GM19240 (cell line): ENCODE measurements around the gene SOBP.
A peak's percentile ranks its signal among the peaks of the same experiment; 100 is the strongest.

ENCODE experiments used
- DNase-seq: peaks from one replicate; pipeline ENCODE4 v3.0.0; 2011; ENCODE audit warnings: low spot score; ENCODE audit not compliant: insufficient read length

The SOBP gene

DNA sequence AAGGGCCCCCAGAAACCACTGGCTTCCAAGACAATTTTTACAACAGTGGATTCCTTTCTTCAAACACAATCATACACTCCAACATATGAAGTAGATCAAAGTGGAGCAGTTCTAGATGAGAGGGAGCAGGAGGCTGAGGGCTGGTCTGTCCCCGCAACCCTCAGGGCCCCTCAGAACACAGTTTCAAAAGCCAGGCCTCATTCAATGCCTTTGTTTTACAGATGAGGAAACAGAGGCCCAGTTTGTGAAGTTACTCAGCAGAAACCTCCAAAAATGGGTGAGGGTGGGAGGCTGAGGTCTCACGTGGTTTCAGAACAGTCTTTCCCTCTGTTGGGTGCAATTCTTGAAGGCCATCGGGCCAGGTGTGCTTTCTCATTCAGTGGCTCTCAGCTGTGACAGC lies 199.3 kb downstream of the SOBP start:
- no peak for DNase-seq

DNA sequence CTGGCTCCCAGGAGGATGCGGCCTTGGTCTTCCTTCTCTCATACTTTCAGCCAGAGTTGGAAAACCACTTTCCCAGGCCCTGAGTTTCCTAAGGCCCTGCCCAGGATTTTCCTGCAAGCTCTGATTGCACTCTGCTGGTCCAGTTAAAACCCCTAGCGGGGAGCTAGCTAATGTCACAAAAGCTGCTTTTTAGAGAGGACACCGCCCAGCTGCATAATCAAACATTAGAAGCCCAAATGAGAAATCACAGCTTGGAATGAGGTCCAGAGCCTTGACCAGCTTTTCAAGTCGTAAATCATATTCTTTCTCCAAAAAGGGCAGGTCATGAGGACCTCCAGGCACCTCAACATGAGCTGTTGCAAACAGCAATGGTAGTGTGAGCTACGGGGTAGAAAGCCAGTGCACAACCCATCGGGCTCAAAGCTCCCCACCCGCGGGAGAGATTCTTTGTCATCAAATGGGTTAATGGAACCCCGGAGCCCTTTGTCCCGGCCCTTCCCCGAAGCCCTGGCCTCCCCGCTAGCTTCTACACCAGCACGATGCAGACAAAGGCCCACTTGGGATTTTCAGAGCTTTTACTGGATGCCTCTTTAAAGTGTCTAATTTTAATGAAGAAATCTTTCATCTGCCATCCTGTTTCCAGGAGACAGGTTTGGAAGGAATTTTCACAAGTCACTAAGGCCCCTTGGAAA lies 200.2 kb downstream of the SOBP start:
- DNase-seq = no peak

DNA sequence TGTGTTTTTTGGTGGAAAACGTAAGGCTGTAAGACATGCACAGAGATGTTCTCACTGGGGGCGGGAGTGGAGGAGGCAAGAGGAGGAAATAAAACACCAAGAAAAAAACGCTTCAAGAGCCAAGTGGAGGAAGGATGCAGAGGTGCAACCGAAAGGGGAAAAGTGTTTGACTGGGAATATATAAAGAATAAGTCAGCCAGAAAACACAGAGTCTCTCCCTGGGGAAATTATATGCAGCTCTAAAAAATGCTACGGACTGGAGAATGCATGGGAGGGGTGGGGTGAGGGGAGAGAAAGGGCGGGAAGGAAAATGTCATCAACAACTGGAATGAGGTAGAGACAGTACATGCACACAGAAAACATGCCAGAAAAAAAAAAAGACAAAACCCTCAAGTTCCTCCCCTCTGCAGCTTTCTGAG lies 200.7 kb downstream of the SOBP start:
- no peak for DNase-seq

DNA sequence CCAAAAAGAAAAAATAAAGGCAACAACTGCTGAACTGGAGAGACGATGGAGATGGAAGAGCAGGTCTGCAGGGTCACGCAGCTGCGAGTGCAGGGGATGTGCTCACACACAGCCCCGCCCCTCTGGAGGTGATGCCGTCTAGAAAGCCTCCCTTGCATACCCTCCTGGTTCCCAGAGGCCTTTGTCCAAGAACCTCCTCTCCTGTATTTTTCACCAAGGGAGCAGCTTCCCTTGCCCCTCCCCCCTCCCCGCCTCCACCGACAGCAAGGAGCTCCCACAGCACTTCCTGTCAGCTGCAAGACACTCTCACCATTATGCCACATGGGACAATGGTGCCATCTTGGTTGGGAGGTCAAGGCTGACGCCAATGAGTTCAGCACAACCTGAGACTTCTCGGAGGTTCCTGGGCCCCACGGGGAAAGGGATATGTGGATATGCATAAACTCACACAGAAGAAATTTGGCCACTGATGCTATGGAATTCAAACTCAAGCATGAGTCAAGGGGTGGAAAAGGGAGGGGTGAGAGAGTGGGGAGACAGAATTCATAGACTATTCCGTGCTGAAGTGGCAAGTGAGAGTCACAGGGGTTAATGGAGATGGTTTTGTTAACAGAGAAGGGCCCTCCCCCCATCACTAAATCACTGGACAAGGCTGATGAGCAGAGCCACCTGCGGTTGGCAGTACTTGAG lies 201.3 kb downstream of the SOBP start:
- DNase-seq = no peak

DNA sequence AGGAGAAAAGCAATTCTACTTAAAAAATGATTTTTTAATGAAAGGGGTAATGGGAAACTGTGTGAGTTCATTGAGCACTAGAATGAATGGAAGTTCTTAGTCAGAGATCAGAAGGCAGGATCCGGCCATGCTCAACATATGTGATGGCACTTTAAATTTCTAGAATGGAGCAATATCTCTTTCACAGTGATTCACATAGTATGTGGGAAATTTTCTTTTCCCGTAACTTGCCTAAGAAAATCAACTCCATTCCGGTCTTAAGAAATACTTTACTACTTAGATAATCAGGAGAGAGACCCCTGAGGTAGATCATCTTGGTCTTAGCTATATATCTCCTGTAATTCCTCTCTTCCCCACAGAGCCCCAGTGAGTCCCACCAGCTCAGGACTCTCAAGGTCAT lies 202.4 kb downstream of the SOBP start:
- no peak for DNase-seq

DNA sequence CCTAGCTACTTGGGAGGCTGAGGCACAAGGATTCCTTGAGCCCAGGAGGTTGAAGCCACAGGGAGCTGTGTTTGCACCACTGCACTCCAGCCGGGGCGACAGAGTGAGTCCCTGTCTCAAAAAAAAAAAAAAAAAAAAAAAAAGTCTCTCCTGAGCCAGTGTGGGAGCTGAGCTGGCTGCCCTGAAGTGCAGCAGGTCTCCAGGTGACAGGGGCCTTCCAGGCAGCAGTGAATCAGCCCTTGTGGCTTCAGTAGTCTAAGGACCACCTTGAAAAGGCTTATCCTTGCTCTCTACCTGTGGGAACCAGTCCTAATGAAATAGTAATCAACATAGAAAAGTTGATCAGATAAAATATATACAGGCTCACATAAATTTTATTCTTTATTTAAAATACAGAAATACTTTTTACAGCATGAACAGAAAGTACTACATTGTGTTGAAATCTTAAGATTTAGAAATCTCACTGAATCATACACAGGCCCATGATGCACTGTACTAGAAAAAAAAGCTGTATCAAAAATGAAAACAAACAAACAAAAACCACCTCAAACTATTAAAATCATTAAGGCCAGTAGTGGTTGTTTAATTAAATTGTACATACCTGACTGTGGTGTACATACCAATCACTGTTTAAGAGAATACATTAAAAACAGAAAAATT lies 205.3 kb downstream of the SOBP start:
- no peak for DNase-seq

DNA sequence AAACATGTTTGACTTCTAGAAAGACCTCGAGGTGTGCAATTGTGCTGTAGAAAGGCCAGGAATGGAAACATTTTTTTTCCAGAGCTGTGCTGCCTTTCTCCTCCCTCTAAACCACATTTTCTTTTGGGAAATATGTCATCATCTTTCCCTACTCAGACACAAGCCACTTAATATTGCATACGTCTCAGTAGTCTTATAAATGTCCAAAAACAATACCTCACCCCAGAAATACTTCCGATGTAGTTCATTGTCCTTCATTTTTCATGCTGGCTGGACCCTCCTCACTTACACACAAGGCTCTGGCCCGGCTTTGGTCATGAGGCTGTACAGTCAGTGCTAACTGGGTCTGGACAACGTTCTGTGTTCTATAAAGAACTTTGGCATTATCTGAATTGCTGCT lies 207.8 kb downstream of the SOBP start:
- no peak for DNase-seq

DNA sequence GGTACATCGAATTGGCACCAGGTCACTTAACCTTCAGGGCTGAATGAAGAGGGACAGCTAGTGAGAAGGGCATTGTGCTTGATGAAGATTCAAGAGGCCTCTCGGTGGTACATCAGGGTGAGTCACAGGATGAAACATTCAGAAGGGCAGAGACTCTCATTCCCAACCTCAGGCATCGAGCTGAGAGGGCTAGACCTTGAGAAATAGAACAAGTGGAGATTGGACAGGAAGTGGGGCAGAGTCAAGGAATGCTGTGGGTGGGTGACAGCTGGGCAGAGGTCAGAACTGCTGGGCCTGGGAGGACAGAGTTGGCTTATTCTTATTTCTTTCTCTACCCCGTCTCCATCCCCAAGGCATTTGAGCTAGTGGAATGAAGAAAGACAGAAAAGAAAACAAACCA lies 208.2 kb downstream of the SOBP start:
- no peak for DNase-seq

DNA sequence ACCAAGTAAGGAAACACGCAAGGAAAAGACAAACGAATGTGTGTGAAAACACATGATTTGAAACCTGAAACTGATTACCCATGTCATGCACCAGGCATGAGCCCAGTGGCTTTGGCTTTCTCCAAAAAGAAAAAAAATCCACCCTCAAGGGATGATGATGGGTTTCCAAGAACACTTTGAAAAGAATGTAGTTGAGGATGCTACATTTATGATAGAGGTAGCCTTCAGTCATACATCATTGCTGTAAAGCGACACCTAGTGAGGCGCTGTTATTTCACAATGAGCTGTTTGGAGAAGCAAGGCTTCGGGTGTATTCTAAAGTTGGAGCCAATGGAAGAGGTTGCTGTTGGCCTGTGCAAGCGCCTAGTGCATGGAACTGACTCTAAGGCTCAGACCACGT lies 209.3 kb downstream of the SOBP start:
- DNase-seq = no peak

DNA sequence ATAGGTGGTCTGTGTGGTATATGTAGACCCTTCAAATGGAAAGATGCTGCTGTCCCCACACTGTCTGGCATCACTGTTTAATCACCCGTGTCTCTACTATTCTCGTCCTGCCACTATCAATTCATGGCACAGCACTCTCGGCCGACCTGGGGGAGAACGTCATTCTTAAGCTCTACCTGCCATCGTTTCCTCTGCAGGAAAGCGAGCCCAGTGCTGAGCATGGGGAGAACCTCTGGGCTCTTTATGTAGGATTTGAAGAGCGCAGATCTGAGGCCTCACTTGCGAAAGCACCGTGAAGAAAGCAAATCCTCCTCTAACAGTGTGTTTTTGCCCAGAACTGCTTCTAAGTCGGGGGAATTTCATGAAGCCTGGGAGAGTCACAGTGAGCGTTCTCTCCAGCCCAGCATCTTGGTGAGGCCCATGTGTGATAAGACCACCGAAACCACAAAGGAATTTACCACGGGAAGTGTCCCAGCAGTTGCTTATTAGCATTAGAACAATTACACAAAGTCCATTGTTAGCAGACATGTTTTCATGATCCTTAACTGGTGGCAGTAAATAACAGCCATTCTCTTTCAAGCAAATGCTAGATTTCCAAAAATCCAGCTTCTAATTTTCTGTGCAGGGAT lies 209.9 kb downstream of the SOBP start:
- DNase-seq = no peak

DNA sequence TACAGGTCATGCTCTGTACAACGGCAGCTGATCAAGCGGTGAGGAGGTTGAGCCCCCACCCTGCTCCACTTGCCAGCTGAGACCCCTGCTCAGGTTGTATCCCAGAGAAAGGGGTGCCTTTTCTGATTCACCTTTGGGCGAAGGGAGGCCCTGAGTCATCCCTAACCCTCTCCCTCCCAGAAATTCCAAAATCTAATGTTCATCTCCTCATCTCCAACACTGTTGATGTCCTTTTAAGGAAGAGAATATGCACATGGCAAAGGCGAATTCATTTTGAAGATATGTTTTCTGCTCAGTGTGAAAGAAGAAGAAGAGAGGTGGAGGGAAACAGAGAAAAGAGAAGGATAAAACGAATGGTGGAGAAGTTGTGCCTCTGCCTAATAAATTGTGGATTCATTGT lies 213.7 kb downstream of the SOBP start:
- no peak for DNase-seq

DNA sequence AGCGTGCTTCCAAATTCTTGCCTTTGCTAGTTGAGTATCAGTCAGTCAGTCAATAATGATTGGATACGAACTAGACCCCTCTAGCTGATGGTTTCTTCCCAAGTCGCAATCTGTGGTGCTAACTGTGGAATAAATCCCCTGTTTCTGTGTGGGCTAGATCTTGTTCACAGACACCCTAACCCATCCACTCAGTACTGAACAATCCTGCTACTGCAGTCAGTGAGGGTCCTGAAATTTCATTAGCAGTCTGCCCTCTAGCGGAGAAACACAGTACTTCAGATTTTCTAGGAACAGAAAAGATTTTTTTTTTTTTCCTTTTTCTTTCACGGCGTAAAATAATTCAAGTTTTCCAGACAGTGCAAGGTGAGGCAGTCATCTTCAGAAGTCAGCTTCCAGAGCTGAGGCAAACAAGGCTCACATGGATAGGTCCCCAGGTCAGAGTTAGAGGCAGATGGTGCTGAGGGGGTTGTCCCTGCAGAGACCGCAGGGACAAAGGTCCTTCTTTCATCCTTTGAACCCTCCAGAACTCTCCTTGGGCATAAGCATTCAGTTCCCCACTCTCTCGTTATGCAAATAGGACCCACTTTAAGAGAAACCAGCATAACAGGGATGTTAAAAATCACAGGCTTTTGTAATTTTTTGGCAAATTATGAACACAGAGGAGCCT lies 214.6 kb downstream of the SOBP start:
- peak; percentile 15 for DNase-seq

DNA sequence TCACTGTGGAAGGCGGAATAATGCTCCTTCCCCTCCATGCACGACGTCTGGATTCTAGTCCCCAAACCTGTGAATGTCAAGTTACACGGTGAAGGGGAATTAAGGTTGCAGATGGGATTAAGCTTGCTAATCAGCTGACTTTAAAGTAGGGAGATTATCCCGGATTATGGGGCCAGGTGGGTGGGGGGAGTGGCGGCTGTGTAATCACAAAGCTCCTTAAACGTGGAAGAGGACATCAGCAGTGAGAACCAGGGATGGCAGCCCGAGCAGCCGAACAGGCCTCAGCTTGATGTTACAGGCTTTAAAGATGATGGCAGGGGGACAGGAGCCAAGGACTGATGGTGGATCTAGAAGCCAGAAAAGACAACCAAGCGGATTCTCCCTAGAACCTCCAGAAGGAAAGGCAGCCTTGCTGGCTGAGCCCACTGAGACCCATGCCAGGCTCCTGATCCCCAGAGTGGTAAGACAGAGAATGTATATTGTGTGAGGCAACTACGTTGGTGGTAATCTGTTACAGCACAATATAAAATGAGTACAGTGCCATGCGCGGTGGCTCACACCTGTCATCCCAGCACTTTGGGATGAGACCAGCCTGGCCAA lies 216.7 kb downstream of the SOBP start:
- DNase-seq = no peak

DNA sequence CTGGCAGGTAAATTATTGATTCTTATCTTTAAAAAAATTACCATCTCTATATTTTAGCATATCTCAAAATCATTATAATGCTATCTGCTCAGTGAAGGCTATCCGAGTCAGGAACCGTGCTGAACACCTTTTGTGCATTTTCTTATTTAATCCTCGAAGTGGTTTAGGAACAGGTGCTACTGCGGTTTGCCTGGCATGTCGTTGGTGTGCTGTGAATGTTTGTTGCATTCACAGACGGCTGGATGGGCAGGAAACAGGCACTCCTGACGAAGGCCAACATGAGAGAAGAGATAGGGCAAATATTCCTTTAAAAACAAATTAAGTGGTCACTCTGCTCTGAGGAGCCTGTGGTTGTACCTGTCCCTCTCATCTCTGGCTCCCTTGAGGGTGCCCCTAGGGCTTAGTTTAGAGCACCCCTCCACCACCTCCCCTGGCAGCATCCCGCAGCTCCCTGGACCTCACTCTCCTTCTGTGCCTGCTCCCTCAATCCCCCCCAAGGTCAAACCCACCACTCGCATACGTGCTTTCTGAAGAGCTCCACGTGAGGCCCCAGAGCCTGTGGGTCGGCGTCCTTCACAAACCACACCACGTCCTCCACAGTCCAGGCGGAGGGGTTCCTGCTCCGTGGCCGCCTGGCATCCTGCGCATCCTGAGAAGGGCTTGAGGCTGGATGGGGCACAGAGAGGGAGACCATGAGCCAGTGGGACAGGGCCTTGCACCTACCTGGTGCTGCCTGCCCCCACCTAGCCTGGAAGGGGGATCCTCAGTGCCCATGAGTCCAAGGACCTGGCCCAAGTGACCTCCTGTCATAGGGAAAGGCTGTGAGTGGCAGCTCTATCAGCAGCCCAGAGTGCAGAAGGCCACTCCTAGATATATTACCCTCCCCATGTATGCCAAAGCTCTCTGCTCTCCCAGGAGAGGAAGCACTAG lies 217.7 kb downstream of the SOBP start:
- no peak for DNase-seq

DNA sequence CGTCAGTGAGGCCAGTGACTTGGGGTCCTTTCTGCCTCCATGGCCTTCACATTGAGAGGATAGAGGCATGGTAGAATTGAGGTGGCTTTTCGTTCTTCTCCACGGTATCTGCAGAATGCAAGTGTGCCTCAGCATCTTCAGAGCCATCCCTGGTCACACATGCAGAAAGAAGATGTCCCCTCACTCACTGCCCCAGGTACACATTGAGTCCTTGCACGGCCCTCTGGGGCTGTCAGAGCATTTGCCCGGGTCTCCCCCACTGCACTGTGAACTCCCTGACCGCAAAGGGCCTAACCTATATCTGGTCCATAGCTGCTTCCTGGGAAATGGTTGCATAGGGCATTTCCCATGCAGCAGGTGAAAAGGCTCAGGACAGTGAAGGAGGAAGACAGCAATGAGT lies 218.5 kb downstream of the SOBP start:
- DNase-seq = no peak

DNA sequence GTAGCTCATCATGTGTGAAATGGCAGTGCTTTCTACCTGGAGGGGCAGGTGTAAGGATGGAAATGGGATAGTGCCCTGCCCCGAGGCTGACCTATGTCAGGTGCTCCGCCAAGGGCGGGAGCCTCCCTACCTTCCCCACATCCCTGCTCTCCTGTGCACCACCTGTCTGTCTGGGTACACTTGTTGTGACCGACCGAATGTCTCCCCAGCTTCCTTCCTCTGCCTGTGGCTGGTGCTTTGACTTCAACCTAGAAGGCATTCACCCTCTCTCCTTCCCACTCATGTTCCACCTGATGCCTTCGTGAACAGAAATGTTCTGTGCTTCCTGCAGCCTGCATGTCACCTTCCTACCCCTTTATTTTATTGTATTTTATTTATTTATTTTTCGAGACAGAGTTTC lies 219.4 kb downstream of the SOBP start:
- DNase-seq = no peak
